ENCODE measurements around the gene DHRSX.
"Not testable (repeated sequence)": the region's sequence is repeated elsewhere in the genome, so short reads cannot be mapped to it uniquely, and the experiment has no call there.

The DHRSX gene

GRCh38 chrX:2520539-2520938, 19.8 kb upstream of the DHRSX start:
- 100% methylated on average over 7 of the region's 8 CpGs for WGBS (ENCODE audit: insufficient coverage, insufficient read length)
- Histone ChIP-seq H3K4me1 (ENCODE audit: control insufficient read depth, insufficient read depth, low read length) (no peaks in the 10 kb centered on the region), H3K27ac (ENCODE audit: low read length) (no peak overlapping the region), H3K36me3 (ENCODE audit: control insufficient read depth, insufficient read depth, low read length) (no peaks in the 10 kb centered on the region), H3K27me3 (ENCODE audit: control insufficient read depth, insufficient read depth, low read length) (no peaks in the 10 kb centered on the region), H3K4me3 (ENCODE audit: low read length) (no peak overlapping the region), H3K9me3 (ENCODE audit: control insufficient read depth, insufficient read depth, low read length) (no peaks in the 10 kb centered on the region)
- no peak for DNase-seq (ENCODE audit: low read depth, low spot score)

DNA sequence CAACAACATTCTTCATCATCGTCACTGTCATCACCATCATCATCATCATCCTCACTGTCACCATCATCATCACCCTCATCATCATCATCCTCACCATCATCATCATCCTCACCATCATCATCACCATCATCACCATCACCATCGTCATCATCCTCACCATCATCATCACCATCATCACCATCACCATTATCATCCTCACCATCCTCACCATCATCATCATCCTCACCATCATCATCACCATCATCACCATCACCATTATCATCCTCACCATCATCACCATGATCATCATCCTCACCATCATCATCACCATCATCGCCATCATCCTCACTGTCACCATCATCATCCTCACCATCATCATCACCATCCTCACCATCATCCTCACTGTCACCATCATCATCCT, 18.9 kb upstream of the DHRSX start:
- not testable (repeated sequence) for H3K27me3 ChIP-seq (ENCODE audit: control insufficient read depth, insufficient read depth, low read length); H3K27ac ChIP-seq (ENCODE audit: low read length); H3K9me3 ChIP-seq (ENCODE audit: control insufficient read depth, insufficient read depth, low read length); H3K4me1 ChIP-seq (ENCODE audit: control insufficient read depth, insufficient read depth, low read length); H3K36me3 ChIP-seq (ENCODE audit: control insufficient read depth, insufficient read depth, low read length); H3K4me3 ChIP-seq (ENCODE audit: low read length); DNase-seq (ENCODE audit: low read depth, low spot score)
- WGBS (ENCODE audit: insufficient coverage, insufficient read length) = 100% methylated on average over 1 of the region's 3 CpGs

DNA sequence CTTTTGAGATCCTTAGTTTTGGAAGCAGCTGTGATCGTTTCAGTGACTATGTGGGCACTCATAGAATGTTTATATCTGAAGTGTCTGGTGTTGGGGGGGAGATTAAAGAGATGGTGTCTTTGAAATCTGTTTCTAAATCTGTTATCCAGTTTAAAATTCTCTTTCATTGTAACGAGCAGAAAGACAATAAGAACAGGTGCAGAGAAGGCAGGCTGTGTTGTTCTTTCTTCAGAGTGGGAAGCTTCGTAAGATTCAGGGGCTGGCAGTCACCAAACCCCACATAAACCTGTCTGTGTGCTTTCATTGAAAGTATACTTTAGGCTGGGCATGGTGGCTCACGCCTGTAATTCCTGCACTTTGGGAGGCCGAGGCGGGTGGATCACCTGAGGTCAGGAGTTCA, 16.3 kb upstream of the DHRSX start:
- H3K4me1 ChIP-seq (ENCODE audit: control insufficient read depth, insufficient read depth, low read length) = no peaks in the 10 kb centered on the region
- H3K27me3 ChIP-seq (ENCODE audit: control insufficient read depth, insufficient read depth, low read length) = no peaks in the 10 kb centered on the region
- H3K27ac ChIP-seq (ENCODE audit: low read length) = no peak overlapping the region
- H3K4me3 ChIP-seq (ENCODE audit: low read length) = no peak overlapping the region
- H3K9me3 ChIP-seq (ENCODE audit: control insufficient read depth, insufficient read depth, low read length) = no peaks in the 10 kb centered on the region
- H3K36me3 ChIP-seq (ENCODE audit: control insufficient read depth, insufficient read depth, low read length) = no peaks in the 10 kb centered on the region
- WGBS (ENCODE audit: insufficient coverage, insufficient read length) = no CpG with 5 or more reads among the region's 6 CpGs
- DNase-seq (ENCODE audit: low read depth, low spot score) = no peak

DNA sequence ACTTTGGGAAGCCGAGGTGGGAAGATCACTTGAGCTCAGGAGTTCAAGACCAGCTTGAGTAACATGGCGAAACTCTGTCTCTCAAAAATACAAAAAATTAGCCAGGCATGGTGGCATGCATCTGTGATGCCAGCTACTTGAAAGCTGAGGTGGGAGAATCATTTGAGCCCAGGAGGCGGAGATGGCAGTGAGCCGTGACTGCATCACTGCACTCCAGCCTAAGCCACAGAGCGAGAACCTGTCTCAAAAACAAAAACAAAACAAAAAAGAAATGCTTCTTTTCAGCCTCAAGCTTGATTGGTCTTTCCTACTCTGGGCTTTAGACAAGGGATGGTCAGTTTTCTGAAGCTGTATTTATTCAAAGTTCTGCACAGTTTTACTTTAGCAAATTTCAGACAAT, 15.8 kb upstream of the DHRSX start:
- no CpG with 5 or more reads among the region's 5 CpGs for WGBS (ENCODE audit: insufficient coverage, insufficient read length)
- no peaks in the 10 kb centered on the region for H3K4me1 ChIP-seq (ENCODE audit: control insufficient read depth, insufficient read depth, low read length)
- no peak overlapping the region for H3K27ac ChIP-seq (ENCODE audit: low read length)
- no peaks in the 10 kb centered on the region for H3K27me3 ChIP-seq (ENCODE audit: control insufficient read depth, insufficient read depth, low read length)
- no peak overlapping the region for H3K4me3 ChIP-seq (ENCODE audit: low read length)
- no peaks in the 10 kb centered on the region for H3K36me3 ChIP-seq (ENCODE audit: control insufficient read depth, insufficient read depth, low read length)
- no peaks in the 10 kb centered on the region for H3K9me3 ChIP-seq (ENCODE audit: control insufficient read depth, insufficient read depth, low read length)
- no peak for DNase-seq (ENCODE audit: low read depth, low spot score)

- Histone ChIP-seq H3K4me3 (ENCODE audit: low read length) (no peak overlapping the region), H3K4me1 (ENCODE audit: control insufficient read depth, insufficient read depth, low read length) (no peaks in the 10 kb centered on the region), H3K27ac (ENCODE audit: low read length) (no peak overlapping the region), H3K27me3 (ENCODE audit: control insufficient read depth, insufficient read depth, low read length) (no peaks in the 10 kb centered on the region), H3K9me3 (ENCODE audit: control insufficient read depth, insufficient read depth, low read length) (no peaks in the 10 kb centered on the region), H3K36me3 (ENCODE audit: control insufficient read depth, insufficient read depth, low read length) (no peaks in the 10 kb centered on the region)
- no peak for DNase-seq (ENCODE audit: low read depth, low spot score)
- WGBS (ENCODE audit: insufficient coverage, insufficient read length) = no CpG with 5 or more reads among the region's 5 CpGs
These were observed 13.4 kb upstream of the DHRSX start for GRCh38 chrX:2514131-2514530.

DNA sequence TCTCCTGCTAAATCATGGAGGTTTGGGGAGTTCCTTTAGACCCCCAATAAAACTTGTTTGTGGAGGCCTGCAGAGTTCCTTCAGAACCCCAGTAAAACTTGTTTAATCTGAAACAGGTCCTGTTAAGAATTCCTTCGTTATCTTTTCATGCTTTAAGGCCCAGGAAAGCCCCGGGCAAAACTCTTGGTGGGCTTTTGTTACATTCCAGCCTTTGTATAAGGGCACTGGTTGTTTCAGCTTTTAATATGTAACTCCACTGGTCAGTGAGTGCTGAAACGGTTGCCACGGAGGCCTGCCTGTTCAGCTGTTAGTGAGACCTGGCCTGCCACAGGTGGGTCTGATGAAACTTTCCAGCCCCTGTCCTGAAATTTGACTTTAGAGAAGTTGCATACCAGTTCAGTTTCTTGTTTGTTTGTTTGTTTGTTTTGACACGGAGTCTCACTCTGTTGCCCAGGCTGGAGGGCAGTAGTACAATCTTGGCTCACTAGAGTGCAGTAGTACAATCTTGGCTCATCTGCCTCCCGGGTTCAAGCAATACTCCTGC, 12.4 kb upstream of the DHRSX start:
- H3K27me3 ChIP-seq (ENCODE audit: control insufficient read depth, insufficient read depth, low read length) = no peaks in the 10 kb centered on the region
- H3K9me3 ChIP-seq (ENCODE audit: control insufficient read depth, insufficient read depth, low read length) = no peaks in the 10 kb centered on the region
- H3K36me3 ChIP-seq (ENCODE audit: control insufficient read depth, insufficient read depth, low read length) = no peaks in the 10 kb centered on the region
- no CpG with 5 or more reads among the region's 6 CpGs for WGBS (ENCODE audit: insufficient coverage, insufficient read length)
- H3K4me3 ChIP-seq (ENCODE audit: low read length) = no peak overlapping the region
- H3K4me1 ChIP-seq (ENCODE audit: control insufficient read depth, insufficient read depth, low read length) = no peaks in the 10 kb centered on the region
- DNase-seq (ENCODE audit: low read depth, low spot score) = no peak
- no peak overlapping the region for H3K27ac ChIP-seq (ENCODE audit: low read length)

DNA sequence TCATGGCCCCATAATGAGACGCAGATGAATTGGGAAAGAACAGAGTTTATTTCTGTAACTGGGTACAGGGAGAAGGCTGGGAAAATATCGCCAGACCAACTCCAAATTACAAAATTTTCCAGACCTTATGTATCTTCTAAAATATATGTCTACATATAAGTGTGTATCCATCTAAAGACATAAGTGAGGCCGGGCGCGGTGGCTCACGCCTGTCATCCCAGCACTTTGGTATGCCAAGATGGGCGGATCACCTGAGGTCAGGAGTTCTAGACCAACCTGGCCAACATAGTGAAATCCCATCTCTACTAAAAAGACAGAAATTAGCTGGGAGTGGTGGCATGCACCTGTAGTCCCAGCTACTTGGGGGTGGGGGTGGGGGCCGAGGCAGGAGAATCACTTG, 11.7 kb upstream of the DHRSX start:
- WGBS (ENCODE audit: insufficient coverage, insufficient read length) = no CpG with 5 or more reads among the region's 8 CpGs
- no peak overlapping the region for H3K27ac ChIP-seq (ENCODE audit: low read length)
- no peaks in the 10 kb centered on the region for H3K9me3 ChIP-seq (ENCODE audit: control insufficient read depth, insufficient read depth, low read length)
- no peaks in the 10 kb centered on the region for H3K27me3 ChIP-seq (ENCODE audit: control insufficient read depth, insufficient read depth, low read length)
- H3K36me3 ChIP-seq (ENCODE audit: control insufficient read depth, insufficient read depth, low read length) = no peaks in the 10 kb centered on the region
- no peaks in the 10 kb centered on the region for H3K4me1 ChIP-seq (ENCODE audit: control insufficient read depth, insufficient read depth, low read length)
- H3K4me3 ChIP-seq (ENCODE audit: low read length) = no peak overlapping the region
- no peak for DNase-seq (ENCODE audit: low read depth, low spot score)

DNA sequence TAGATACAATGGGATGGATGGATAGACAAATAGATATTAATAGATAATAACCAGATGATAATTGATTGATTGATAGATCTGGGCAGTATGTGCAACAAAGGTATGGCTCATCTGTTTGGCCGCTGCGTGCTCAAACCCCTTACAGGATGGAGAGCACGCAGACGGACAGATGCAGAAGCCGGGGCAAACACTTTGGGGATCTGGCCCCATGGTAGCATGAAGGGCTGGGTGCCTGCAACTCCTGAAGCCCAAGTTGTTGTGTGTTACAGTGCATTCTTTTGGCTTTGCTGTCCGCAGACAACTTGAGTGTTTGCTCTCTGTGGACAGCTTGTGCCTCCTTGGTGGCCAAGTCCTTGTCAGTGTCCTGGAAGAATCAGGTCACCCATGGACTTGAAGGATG, 10.6 kb upstream of the DHRSX start:
- no peaks in the 10 kb centered on the region for H3K27me3 ChIP-seq (ENCODE audit: control insufficient read depth, insufficient read depth, low read length)
- no peaks in the 10 kb centered on the region for H3K36me3 ChIP-seq (ENCODE audit: control insufficient read depth, insufficient read depth, low read length)
- no peaks in the 10 kb centered on the region for H3K4me1 ChIP-seq (ENCODE audit: control insufficient read depth, insufficient read depth, low read length)
- H3K27ac ChIP-seq (ENCODE audit: low read length) = no peak overlapping the region
- no peaks in the 10 kb centered on the region for H3K9me3 ChIP-seq (ENCODE audit: control insufficient read depth, insufficient read depth, low read length)
- no peak for DNase-seq (ENCODE audit: low read depth, low spot score)
- WGBS (ENCODE audit: insufficient coverage, insufficient read length) = no CpG with 5 or more reads among the region's 6 CpGs
- no peak overlapping the region; the same call in 1 of the 2 replicates for H3K4me3 ChIP-seq (ENCODE audit: low read length)

DNA sequence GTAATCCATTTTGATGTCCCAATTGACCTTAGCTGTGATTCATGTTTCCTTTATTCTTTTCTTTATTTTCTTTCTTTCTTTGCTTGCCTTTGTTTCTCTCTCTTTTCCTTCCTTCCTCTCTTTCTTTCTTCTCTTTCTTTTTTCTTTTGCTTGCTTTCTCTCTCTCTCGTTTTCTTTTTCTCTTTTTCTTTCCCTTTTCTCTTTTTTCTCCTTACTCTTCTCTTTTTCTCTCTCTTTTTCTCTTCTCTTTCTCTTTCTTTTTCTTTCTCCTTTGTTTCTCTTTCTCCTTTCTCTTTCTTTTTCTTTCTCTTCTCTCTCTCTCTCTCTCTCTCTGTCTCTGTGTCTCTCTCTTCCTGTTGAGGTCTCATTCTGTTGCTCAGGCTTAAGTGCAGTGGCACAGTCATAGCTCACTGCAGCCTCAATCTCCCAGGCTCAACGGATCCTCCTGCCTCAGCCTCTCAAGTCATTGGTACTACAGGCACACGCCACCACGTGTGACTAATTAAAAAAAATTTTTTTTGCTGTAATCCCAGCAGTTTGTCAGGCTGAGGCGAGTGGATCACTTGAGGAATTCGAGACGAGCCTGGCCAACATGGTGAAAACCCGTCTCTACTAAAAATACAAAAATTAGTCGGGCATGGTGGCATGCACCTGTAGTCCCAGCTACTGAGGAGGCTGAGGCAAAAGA, 8.0 kb upstream of the DHRSX start:
- Histone ChIP-seq H3K4me1 (ENCODE audit: control insufficient read depth, insufficient read depth, low read length) (no peaks in the 10 kb centered on the region), H3K36me3 (ENCODE audit: control insufficient read depth, insufficient read depth, low read length) (no peaks in the 10 kb centered on the region), H3K27ac (ENCODE audit: low read length) (no peak overlapping the region), H3K4me3 (ENCODE audit: low read length) (no peak overlapping the region), H3K27me3 (ENCODE audit: control insufficient read depth, insufficient read depth, low read length) (no peaks in the 10 kb centered on the region), H3K9me3 (ENCODE audit: control insufficient read depth, insufficient read depth, low read length) (no peaks in the 10 kb centered on the region)
- DNase-seq (ENCODE audit: low read depth, low spot score) = no peak
- no CpG with 5 or more reads among the region's 9 CpGs for WGBS (ENCODE audit: insufficient coverage, insufficient read length)

DNA sequence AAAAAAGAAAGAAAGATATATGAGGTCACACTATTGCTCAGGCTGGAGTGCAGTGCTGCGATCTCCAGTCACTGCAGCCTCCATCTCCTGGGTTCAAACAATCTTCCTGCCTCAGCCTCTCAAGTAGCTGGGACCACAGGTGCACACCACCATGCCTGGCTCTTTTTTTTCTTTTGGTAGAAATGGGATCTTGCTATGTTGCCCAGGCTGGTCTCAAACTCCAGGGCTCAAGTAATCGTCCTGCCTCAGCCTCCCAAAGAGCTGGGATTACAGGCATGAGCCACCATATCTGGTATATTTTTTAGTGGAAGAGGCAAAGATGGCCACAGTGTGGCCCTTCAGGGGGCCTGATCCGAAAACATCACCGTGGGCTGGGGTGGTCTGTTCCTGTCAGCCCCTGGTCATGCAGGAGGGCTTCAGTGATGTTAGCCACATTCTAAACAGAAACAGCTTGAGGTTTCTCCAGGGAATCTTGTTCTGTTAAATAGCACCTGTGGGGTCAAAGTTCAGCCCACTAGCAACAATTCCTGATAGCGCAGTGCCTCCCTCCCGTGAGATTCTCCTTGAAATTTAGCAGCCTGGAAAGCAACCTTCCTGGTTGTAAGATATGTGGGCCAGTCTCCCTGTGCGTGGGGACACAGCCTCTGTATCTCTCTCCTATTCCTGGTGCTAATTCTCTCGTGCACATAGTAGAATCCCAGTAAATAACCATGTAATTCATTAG, 7.3 kb upstream of the DHRSX start:
- Histone ChIP-seq H3K4me3 (ENCODE audit: low read length) (no peak overlapping the region), H3K36me3 (ENCODE audit: control insufficient read depth, insufficient read depth, low read length) (no peaks in the 10 kb centered on the region), H3K4me1 (ENCODE audit: control insufficient read depth, insufficient read depth, low read length) (no peaks in the 10 kb centered on the region), H3K27ac (ENCODE audit: low read length) (no peak overlapping the region), H3K9me3 (ENCODE audit: control insufficient read depth, insufficient read depth, low read length) (no peaks in the 10 kb centered on the region), H3K27me3 (ENCODE audit: control insufficient read depth, insufficient read depth, low read length) (no peaks in the 10 kb centered on the region)
- no peak for DNase-seq (ENCODE audit: low read depth, low spot score)
- WGBS (ENCODE audit: insufficient coverage, insufficient read length) = no CpG with 5 or more reads among the region's 8 CpGs

DNA sequence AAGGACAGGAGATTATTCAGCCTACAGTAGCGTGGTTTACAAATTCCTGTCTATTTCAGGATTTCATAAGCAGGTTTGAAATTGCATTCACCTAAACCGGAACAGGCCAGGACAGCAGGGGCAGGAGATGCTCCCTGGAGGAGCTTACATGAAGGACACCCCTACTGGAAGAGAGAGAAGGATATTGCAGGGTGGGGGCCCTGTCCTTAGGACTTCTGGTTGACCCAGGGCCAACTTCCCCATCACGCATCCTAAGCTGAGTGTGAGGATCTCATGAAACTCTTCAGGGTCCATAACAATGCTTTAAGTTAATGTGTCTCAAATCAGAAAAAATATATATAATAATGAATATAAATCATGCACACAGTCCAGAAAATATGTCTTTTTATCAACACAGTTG, 6.4 kb upstream of the DHRSX start:
- Histone ChIP-seq H3K27me3 (ENCODE audit: control insufficient read depth, insufficient read depth, low read length) (no peaks in the 10 kb centered on the region), H3K4me1 (ENCODE audit: control insufficient read depth, insufficient read depth, low read length) (no peaks in the 10 kb centered on the region), H3K9me3 (ENCODE audit: control insufficient read depth, insufficient read depth, low read length) (no peaks in the 10 kb centered on the region), H3K27ac (ENCODE audit: low read length) (no peak overlapping the region), H3K4me3 (ENCODE audit: low read length) (no peak overlapping the region), H3K36me3 (ENCODE audit: control insufficient read depth, insufficient read depth, low read length) (no peaks in the 10 kb centered on the region)
- no peak for DNase-seq (ENCODE audit: low read depth, low spot score)
- WGBS (ENCODE audit: insufficient coverage, insufficient read length) = no CpG with 5 or more reads among the region's 3 CpGs

Data from iPS DF 6.9 (cell line).